Esophagus mucosa (tissue), 1 donor: ENCODE measurements around the gene RPS15. TPM values are rescaled to one million over a fixed set of nuclear protein-coding genes. Genes with fewer than 3 reads are reported as not detected.
A peak's percentile ranks its signal among the peaks of the same experiment; 100 is the strongest.

Source experiments
- ATAC-seq: fragments of 200-7000 bp; cut with Tn5 transposase; one replicate; pipeline ENCODE4 v1.9.1; 2020
- total RNA-seq: library from RNA; stranded (reverse); gene quantifications from one replicate; pipeline ENCODE4 v1.2.4, GENCODE V29; 2023
- donor health status: DM: yes; HTN: yes; CAD: no.

The RPS15 gene
- total RNA-seq, 1 donor from 2014 or later = 1,167 TPM

DNA sequence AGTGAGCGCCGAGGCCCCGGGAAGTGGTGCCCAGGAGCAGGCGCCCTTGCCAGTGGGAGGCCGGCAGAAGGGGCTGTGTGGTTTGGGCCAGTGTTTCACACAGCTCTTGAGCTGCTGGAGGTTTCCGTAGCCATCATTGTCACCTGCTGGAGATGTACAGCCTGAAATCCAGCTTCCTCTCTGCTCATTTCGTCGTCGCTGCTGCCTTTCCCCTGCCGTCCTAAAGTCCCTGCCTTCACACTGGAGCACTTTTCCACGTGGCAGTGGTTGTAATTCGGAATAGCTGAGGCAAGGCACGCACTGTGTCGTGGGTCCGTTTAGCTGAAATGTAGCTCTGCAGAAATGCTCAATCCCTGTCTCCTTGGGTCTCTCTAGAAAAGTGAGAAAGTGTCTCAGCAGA lies 17.6 kb upstream of the RPS15 start:
- ATAC-seq = no peak

- ATAC-seq = no peak
These were observed 16.8 kb upstream of the RPS15 start for GRCh38 chr19:1421218-1421957.

- ATAC-seq = no peak
These were observed 16.3 kb upstream of the RPS15 start for GRCh38 chr19:1421958-1422305.

DNA sequence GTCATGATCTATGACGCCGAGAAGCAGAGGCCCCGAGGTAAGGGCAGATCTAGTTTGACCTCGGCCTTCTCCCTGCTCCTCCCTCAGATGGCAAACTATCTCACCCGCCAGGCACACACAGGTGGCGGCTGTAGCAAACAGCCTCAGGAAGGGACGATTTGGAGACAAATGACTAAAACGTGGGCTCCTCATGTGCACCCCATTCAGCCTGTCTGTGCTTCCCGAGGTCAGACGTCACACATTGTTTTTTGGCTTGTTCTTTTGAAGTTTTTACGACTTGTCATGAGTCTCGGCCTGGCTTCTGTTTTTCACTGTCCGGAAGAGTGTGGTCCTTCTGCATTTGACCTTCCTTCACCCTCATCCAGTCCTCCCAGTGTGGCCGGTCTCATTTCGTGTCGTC lies 15.8 kb upstream of the RPS15 start:
- ATAC-seq = no peak

DNA sequence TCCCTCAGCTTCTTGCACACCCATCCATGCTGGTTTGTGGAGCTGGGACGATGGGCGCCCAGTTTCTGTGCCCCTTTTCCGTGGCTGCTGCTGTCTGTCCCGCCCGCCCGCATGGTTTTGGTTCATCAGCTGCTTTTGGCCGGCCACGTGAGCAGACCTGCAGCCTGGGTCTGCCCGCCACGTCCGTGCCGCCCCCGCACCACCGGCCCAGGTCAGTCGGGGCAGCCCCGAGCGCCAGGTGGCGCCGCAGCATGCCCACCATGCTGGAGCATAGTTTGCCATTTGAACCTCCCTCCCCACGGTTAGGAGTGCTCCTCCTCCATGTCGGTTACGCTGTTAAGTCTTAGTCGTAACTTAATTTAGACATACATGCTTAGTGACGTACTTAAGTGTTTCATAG lies 15.3 kb upstream of the RPS15 start:
- ATAC-seq = no peak

GRCh38 chr19:1423436-1424191 lies 14.6 kb upstream of the RPS15 start:
- ATAC-seq = no peak

DNA sequence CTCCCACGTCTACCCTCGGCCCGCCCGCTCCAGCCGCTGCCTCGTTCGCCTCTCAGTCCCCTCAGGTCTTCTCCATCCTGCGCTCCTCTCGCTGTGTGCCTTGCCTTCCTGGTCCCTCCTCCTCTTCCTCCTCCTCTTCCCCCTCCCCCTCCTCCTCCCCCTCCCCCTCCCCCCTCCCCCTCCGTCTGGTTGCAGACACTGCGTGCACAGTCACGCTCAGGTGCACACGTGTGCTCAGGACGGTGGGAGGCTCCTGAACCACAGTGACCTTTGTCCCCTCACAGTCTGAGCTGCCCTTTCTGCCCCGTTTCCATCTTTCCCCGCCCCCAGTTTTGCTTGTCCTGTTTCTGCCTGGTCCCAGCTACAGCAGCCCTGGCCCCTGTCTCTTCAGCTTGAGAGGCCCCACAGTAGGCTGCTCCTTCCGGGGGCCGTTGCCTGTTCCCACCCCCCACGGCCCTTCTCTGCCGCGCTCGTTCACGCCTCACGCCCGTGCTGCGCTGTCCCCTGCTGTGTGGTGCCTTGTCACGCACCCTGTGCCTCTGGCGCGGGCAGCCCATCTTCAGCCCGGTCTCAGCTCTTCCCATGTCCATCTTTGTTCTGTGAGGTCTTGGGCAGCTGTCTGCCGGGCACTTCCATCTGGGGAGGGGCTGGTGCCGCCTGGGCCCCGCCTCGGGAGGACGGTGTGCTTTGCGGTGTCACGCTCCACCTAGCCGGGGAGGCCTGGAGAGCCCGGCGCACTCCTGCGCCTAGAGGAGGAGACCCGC lies 13.8 kb upstream of the RPS15 start:
- peak; percentile 24 for ATAC-seq

- ATAC-seq = peak; percentile 87
These were observed 12.9 kb upstream of the RPS15 start for GRCh38 chr19:1425102-1425837.

DNA sequence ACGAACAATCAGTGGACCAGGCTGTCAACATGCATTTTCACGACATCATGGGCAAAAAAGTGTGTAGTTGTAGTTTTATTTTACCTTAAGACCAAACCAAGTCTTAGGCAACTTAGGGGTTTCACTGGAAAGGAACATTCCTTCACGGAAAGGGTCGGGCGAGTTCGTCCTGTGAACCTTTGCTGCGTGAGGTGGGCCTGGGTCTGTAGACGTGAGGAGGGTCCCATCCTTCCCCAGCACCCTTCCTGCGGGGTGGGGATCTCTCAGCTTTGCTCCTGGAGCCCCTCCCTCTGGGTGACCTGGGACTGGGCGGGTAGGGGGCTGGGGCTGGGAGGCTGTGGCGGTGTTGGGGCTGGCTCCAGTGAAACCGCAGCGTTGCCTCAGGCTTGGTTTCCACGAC lies 12.3 kb upstream of the RPS15 start:
- ATAC-seq = no peak

GRCh38 chr19:1426736-1427135 lies 11.5 kb upstream of the RPS15 start:
- ATAC-seq = no peak

DNA sequence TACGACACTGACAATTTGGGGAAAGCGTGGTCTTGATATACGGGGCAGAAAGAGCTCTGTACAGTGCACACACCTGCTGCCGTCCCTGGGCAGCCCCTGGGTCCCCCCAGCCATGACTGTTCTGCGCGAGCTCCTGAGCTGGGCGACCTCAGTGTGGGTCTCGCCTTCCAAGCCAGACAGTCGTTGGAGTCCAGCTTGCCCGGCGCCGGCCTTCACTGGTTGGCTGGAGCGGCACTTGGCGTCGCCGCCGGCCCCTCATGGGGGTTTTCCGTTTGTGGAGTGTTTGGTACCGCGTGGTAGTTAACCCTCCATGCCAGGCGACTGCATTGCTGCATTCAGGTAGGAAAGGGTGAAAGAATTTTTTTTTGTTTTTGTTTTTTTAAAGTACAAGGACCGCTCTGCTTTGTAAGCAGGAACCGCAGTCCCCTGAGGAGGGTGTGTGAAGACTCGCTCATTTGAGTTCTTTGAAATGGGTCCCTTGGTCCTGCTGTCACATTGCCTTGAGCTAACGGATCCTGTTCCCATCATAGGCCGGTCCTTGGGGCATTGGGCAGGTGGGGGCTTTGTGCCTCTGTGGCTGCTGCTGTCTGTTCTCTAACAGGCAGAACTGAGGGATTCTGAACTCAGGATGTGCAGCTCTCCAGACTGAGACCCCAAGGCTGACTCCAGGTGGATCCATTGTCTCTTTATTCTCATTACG lies 10.8 kb upstream of the RPS15 start:
- ATAC-seq = no peak

- no peak for ATAC-seq
These were observed 9.3 kb upstream of the RPS15 start for GRCh38 chr19:1428738-1429391.

DNA sequence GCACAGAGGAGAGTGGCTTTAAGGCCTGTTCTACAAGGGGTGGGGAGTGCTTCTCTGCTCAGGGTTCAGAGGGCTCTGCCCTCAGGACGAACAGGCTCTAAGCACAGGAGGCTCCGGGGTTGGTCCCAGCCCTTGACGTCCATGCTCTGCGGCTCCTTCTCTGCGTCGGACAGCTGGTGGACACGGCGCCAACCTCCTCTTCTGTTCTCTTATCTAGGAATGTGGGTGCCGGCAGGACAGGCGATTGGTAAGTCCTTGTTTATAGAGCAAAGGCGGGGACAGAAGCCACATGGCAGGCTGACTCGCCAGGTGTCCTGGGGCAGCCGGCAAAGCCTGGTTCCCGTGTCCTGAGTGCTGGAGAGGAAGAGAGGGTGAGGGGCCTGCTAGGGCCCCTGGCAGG lies 8.4 kb upstream of the RPS15 start:
- no peak for ATAC-seq

- no peak for ATAC-seq
These were observed 8.0 kb upstream of the RPS15 start for GRCh38 chr19:1430246-1430645.

- ATAC-seq = no peak
These were observed 6.3 kb upstream of the RPS15 start for GRCh38 chr19:1431759-1432506.

- ATAC-seq = no peak
These were observed 5.7 kb upstream of the RPS15 start for GRCh38 chr19:1432507-1432887.

DNA sequence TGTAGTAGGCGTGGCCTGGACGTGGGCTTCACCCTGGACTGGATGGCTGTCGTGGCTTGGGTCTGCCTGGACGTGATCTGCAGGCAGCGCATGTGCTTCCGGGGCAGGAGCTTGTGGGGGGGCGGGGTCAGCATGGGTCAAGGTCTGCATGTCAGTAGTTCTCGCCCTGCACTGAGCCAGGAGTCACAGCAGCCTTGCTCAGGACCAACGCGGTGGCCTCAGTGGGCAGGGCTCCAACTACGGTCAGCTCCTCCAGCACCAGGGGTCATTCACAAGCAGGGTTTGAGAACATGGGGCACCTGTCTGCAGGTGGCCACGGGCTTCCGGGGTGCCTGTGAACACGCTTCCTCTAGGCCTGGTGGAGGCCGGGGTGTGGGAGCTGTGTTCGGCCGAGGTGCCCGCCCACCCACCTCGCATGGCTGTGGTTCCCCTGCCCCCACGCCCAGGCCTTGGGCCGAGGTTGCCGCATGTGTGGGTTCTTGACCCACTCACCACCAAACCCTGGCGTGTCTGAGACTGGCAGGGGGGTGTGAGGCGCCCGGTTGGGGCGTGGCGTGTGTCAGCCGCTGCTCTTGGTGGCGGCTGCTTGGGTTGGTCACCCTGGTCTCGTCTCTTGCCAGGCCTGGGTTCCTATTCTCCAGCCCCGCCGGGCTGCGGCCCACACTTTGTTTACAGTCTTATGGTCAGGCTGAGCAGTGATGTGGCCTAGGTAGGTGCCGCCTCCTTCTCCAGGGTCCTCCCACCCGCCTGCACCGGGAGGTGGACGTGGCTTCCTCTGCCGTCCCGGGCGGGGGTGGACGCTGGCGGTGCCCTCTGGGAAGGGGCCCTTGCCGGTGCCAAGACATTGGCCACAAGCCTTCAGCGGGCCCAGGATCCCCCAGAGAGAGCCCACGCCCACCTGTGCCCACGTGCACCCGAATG lies 4.8 kb upstream of the RPS15 start:
- no peak for ATAC-seq

GRCh38 chr19:1434040-1434366 lies 4.2 kb upstream of the RPS15 start:
- ATAC-seq = no peak

DNA sequence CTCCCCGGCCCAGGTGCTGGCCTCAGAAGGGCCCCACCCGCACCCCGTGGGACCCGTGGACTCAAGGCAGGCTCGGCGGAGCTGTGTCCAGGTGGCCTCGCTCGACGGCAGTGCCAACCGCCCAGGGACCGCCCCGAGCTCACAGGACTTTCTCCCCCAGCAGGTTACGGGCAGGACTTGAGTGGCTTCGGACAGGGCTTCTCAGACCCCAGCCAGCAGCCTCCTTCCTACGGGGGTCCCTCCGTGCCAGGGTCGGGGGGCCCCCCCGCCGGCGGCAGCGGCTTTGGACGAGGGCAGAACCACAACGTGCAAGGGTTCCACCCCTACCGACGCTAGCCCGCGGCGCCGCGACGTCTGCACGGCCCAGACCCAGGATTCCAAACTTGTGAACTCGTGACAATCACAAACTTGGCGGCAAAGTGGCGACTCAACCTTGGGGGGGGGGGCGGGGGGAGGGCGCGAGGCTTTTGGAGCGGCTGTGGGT lies 3.6 kb upstream of the RPS15 start:
- no peak for ATAC-seq
